Liver (tissue), 9 donors: ENCODE measurements around the gene CYP2A13. TPM values are rescaled to one million over a fixed set of nuclear protein-coding genes. Genes with fewer than 3 reads are reported as not detected.

Source experiments
- DNase-seq: peaks from one replicate; pipeline ENCODE4 v3.0.0-alpha.2; 2017; ENCODE audit warnings: low spot score
- H3K27ac ChIP-seq, 2 donors: one replicate each; pipeline ENCODE4 v1.7.0; 2013; ENCODE audit warnings: inconsistent platforms in 2 of 2, low read length in 2 of 2, control low read depth in 1 of 2, low read depth in 1 of 2, mild to moderate bottlenecking in 1 of 2
- H3K27me3 ChIP-seq, 4 donors: one replicate each; pipeline versions ENCODE4 v1.6.1 to v1.7.0; 2013; ENCODE audit warnings: low read length in 3 of 4, inconsistent platforms in 1 of 4, mild to moderate bottlenecking in 1 of 4, moderate library complexity in 1 of 4; ENCODE audit not compliant: control insufficient read depth in 4 of 4, insufficient read depth in 4 of 4
- H3K36me3 ChIP-seq, 4 donors: one replicate each; pipeline versions ENCODE4 v1.6.1 to v1.7.0; 2013; ENCODE audit warnings: low read length in 3 of 4, mild to moderate bottlenecking in 3 of 4, low read depth in 1 of 4, moderate library complexity in 1 of 4; ENCODE audit not compliant: control insufficient read depth in 4 of 4, insufficient read depth in 3 of 4
- H3K4me1 ChIP-seq, 4 donors: one replicate each; pipeline versions ENCODE4 v1.6.1 to v1.7.0; 2013; ENCODE audit warnings: low read length in 3 of 4, mild to moderate bottlenecking in 3 of 4, moderate library complexity in 1 of 4; ENCODE audit not compliant: control insufficient read depth in 4 of 4, insufficient read depth in 4 of 4
- H3K4me3 ChIP-seq, 3 donors: one replicate each; pipeline versions ENCODE4 v1.6.1 to v1.7.0; 2013; ENCODE audit warnings: low read length in 3 of 3, control low read depth in 1 of 3, low read depth in 1 of 3, mild to moderate bottlenecking in 1 of 3
- H3K9ac ChIP-seq, 2 donors: one replicate each; pipeline ENCODE4 v1.7.0; 2013; ENCODE audit warnings: low read length in 2 of 2, mild to moderate bottlenecking in 2 of 2, moderate library complexity in 2 of 2, control low read depth in 1 of 2, low read depth in 1 of 2
- H3K9me3 ChIP-seq, 4 donors: one replicate each; pipeline versions ENCODE4 v1.6.1 to v1.7.0; 2013; ENCODE audit warnings: low read length in 3 of 4; ENCODE audit not compliant: control insufficient read depth in 4 of 4
- CTCF ChIP-seq: fragments of 150-350 bp; IDR thresholded peaks from 2 replicates; pipeline ENCODE4 v1.5.1; 2017; ENCODE audit warnings: improper control_type of control experiment, low read depth, low read length; ENCODE audit not compliant: missing input control
- HNF4A ChIP-seq, 2 donors: conservative IDR thresholded peaks; 2 replicates each; pipeline ENCODE4 v1.6.1; 2016; ENCODE audit warnings: antibody characterized with exemption in 2 of 2, mild to moderate bottlenecking in 2 of 2
- JUND ChIP-seq, 2 donors: IDR thresholded peaks; 2 replicates each; pipeline ENCODE4 v1.6.1; 2016; ENCODE audit warnings: antibody characterized with exemption in 2 of 2
- RAD21 ChIP-seq, 2 donors: IDR thresholded peaks; 2 replicates each; pipeline ENCODE4 v1.6.1; 2016; ENCODE audit warnings: antibody characterized with exemption in 2 of 2, mild to moderate bottlenecking in 2 of 2
- RXRA ChIP-seq, 2 donors: IDR thresholded peaks; 2 replicates each; pipeline ENCODE4 v1.6.1; 2017 to 2018; ENCODE audit warnings: antibody characterized with exemption in 2 of 2, mild to moderate bottlenecking in 1 of 2
- YY1 ChIP-seq: IDR thresholded peaks from 2 replicates; pipeline ENCODE4 v1.6.1; 2016; ENCODE audit warnings: antibody characterized with exemption, mild to moderate bottlenecking
- WGBS: extraction: QIAGEN DNeasy Blood & Tissue Kit; methylation state at CpG from one replicate; pipeline ENCODE4 v1.1.7; 2013; 5-methylcytosine and 5-hydroxymethylcytosine counted together
- polyA plus RNA-seq, 2 donors: library from polyadenylated mRNA; stranded (reverse) in 1 of 2; unstranded in 1 of 2; fragments of 200-250 nt in 1 of 2; fragments of >200 nt in 1 of 2; fragmentation: Nextera tagmentation in 1 of 2; extraction: Ambion mirVana in 1 of 2; gene quantifications; one replicate each; pipeline versions ENCODE4 v1.2.1 to v1.2.3, GENCODE V29; 2013 to 2015
- total RNA-seq, 2 donors: library from RNA; depleted of rRNA; stranded (reverse); fragments of >200 nt; gene quantifications; one replicate each; pipeline ENCODE4 v1.2.3, GENCODE V29; 2014
- donor health status: healthy.
- donor health status: healthy.
- donor health status: healthy.
- donor health status: healthy.
- donor health status: healthy.

CYP2A13 gene
- total and polyA plus RNA-seq, 4 donors = 0.08 to 0.16 TPM; not detected in 2

GRCh38 chr19:41144403-41144802, 56.2 kb downstream of the CYP2A13 start:
- 26% methylated on average over 7 of the region's 7 CpGs for WGBS
- peak; percentile 79 for DNase-seq

More at GRCh38 chr19:41144403-41144802, 56.2 kb downstream of the CYP2A13 start:
- peaks cover 0 to 6% (median 2%) of the 10 kb centered on the region in 4 donors for H3K4me1 ChIP-seq
- H3K36me3 ChIP-seq = no peaks in the 10 kb centered on the region
- H3K27ac ChIP-seq = no peak overlapping the region
- H3K4me3 ChIP-seq = no peak overlapping the region
- H3K9me3 ChIP-seq = no peaks in the 10 kb centered on the region
- no peaks in the 10 kb centered on the region for H3K27me3 ChIP-seq
- H3K9ac ChIP-seq = no peak overlapping the region
- TF ChIP-seq JUND (IDR thresholded peaks at IDR 0.05) (no peak), RAD21 (IDR thresholded peaks at IDR 0.05) (peak; percentile 96), RXRA (IDR thresholded peaks at IDR 0.05) (peak in 1 of 2 donors; percentile 31), CTCF (peak; percentile 95), YY1 (peak; percentile 19), HNF4A (conservative IDR thresholded peaks at IDR 0.05) (no peak)

Other genes starting within 250 kb of the CYP2A13 start
- 10 to 100 TPM in 1 of 2 donors, under 1 TPM in 1; 0.09 to 56.1 TPM for gene CYP2A6, start 238.0 kb upstream of the CYP2A13 start, total RNA-seq
- 1,000 to 10,000 TPM in 1 of 2 donors, 10 to 100 TPM in 1; 63.1 to 1,020 TPM for gene CYP2A6, start 238.0 kb upstream of the CYP2A13 start, polyA plus RNA-seq
- gene CYP2A7, start 206.2 kb upstream of the CYP2A13 start, total RNA-seq = 1 to 10 TPM in 1 of 2 donors, not detected in 1; 7.4 TPM
- gene CYP2A7, start 206.2 kb upstream of the CYP2A13 start, polyA plus RNA-seq = 10 to 100 TPM in 1 of 2 donors, 1 to 10 TPM in 1; 3.3 to 57.9 TPM
- gene CYP2B6, start 97.2 kb upstream of the CYP2A13 start, total RNA-seq = 10 to 100 TPM in 1 of 2 donors, not detected in 1; 13.0 TPM
- gene CYP2B6, start 97.2 kb upstream of the CYP2A13 start, polyA plus RNA-seq = 100 to 1,000 TPM in 1 of 2 donors, 10 to 100 TPM in 1; 16.6 to 751 TPM
- gene CYP2F1, start 26.0 kb downstream of the CYP2A13 start, total RNA-seq = not detected
- gene CYP2F1, start 26.0 kb downstream of the CYP2A13 start, polyA plus RNA-seq = not detected
- gene CYP2S1, start 104.8 kb downstream of the CYP2A13 start, total RNA-seq = 1 to 10 TPM; 1.4 to 1.6 TPM
- gene CYP2S1, start 104.8 kb downstream of the CYP2A13 start, polyA plus RNA-seq = 1 to 10 TPM in 1 of 2 donors, under 1 TPM in 1; 0.35 to 1.9 TPM
- gene AXL, start 130.8 kb downstream of the CYP2A13 start, total RNA-seq = 10 to 100 TPM; 18.2 to 24.8 TPM
- gene AXL, start 130.8 kb downstream of the CYP2A13 start, polyA plus RNA-seq = 1 to 10 TPM; 4.3 to 6.0 TPM
- 10 to 100 TPM; 55.5 to 80.2 TPM for gene HNRNPUL1, start 175.9 kb downstream of the CYP2A13 start, total RNA-seq
- 10 to 100 TPM; 34.9 to 35.9 TPM for gene HNRNPUL1, start 175.9 kb downstream of the CYP2A13 start, polyA plus RNA-seq
- gene CCDC97, start 221.7 kb downstream of the CYP2A13 start, total RNA-seq = 1 to 10 TPM; 3.8 to 5.6 TPM
- gene CCDC97, start 221.7 kb downstream of the CYP2A13 start, polyA plus RNA-seq = 1 to 10 TPM; 5.0 to 5.7 TPM